Activated T-helper 9 cell treated with anti-CD3 and anti-CD28 coated beads, Interleukin-2, amount 50 U/mL, for 16 hours (primary cell): ENCODE results near the gene SIRPA.
"Not testable (repeated sequence)": the region's sequence is repeated elsewhere in the genome, so short reads cannot be mapped to it uniquely, and the experiment has no call there.

Experiments
- DNase-seq: peaks from one replicate; pipeline ENCODE4 v3.0.0-alpha.2; 2020; ENCODE audit warnings: low read depth

The SIRPA gene

GRCh38 chr20:1907586-1907985 is 12.4 kb downstream of the SIRPA start:
- no peak for DNase-seq

GRCh38 chr20:1908191-1908590 is 13.0 kb downstream of the SIRPA start:
- DNase-seq = no peak

- DNase-seq = no peak
Observed at GRCh38 chr20:1909097-1909496, 13.9 kb downstream of the SIRPA start.

GRCh38 chr20:1911536-1911935 is 16.3 kb downstream of the SIRPA start:
- no peak for DNase-seq

- no peak for DNase-seq
Observed at GRCh38 chr20:1912053-1912452, 16.8 kb downstream of the SIRPA start.

GRCh38 chr20:1912646-1913045 is 17.4 kb downstream of the SIRPA start:
- no peak for DNase-seq

- not testable (repeated sequence) for DNase-seq
Observed at GRCh38 chr20:1915233-1915632, 20.0 kb downstream of the SIRPA start.

- no peak for DNase-seq
Observed at GRCh38 chr20:1915725-1916124, 20.5 kb downstream of the SIRPA start.

GRCh38 chr20:1917786-1918185 is 22.6 kb downstream of the SIRPA start:
- no peak for DNase-seq

- DNase-seq = no peak
Observed at GRCh38 chr20:1918491-1919165, 23.4 kb downstream of the SIRPA start.

GRCh38 chr20:1920252-1920651 is 25.0 kb downstream of the SIRPA start:
- no peak for DNase-seq

- no peak for DNase-seq
Observed at GRCh38 chr20:1920826-1921225, 25.6 kb downstream of the SIRPA start.

- not testable (repeated sequence) for DNase-seq
Observed at GRCh38 chr20:1921985-1922384, 26.8 kb downstream of the SIRPA start.

GRCh38 chr20:1922786-1923185 is 27.6 kb downstream of the SIRPA start:
- no peak for DNase-seq

- DNase-seq = no peak
Observed at GRCh38 chr20:1924910-1925861, 30.0 kb downstream of the SIRPA start.

GRCh38 chr20:1926237-1926636 is 31.0 kb downstream of the SIRPA start:
- DNase-seq = no peak

- DNase-seq = no peak
Observed at GRCh38 chr20:1927217-1927616, 32.0 kb downstream of the SIRPA start.

- DNase-seq = no peak
Observed at GRCh38 chr20:1928154-1928553, 32.9 kb downstream of the SIRPA start.

- DNase-seq = no peak
Observed at GRCh38 chr20:1928782-1929181, 33.6 kb downstream of the SIRPA start.

GRCh38 chr20:1929460-1929859 is 34.3 kb downstream of the SIRPA start:
- DNase-seq = no peak

GRCh38 chr20:1930165-1930564 is 35.0 kb downstream of the SIRPA start:
- no peak for DNase-seq

- DNase-seq = no peak
Observed at GRCh38 chr20:1931830-1932229, 36.6 kb downstream of the SIRPA start.

GRCh38 chr20:1932971-1933370 is 37.8 kb downstream of the SIRPA start:
- DNase-seq = no peak
